Stomach (tissue), 9 donors: ENCODE results near the gene MEAK7. TPM values are rescaled to one million over a fixed set of nuclear protein-coding genes. Genes with fewer than 3 reads are reported as not detected.

ENCODE experiments used
- DNase-seq, 2 donors: peaks; one replicate each; pipeline versions ENCODE4 v3.0.0 to v3.0.0-alpha.2; 2013 to 2019
- H3K27ac ChIP-seq, 5 donors: fragments of 200-600 bp in 4 of 5; sonication (generic) in 4 of 5; one replicate each; pipeline ENCODE4 v1.5.1; 2013 to 2019; ENCODE audit warnings: mild to moderate bottlenecking in 1 of 5, moderate library complexity in 1 of 5
- H3K27me3 ChIP-seq, 3 donors: fragments of 200-600 bp; sonication (generic); one replicate each; pipeline ENCODE4 v1.5.1; 2017 to 2019; ENCODE audit warnings: mixed run types in 1 of 3
- H3K36me3 ChIP-seq, 4 donors: fragments of 200-600 bp; sonication (generic); 1 replicate in 3 of 4; 2 replicates in 1 of 4; pipeline ENCODE4 v1.5.1; 2016 to 2019
- H3K4me1 ChIP-seq, 4 donors: fragments of 200-600 bp; sonication (generic); one replicate each; pipeline ENCODE4 v1.5.1; 2016 to 2019
- H3K4me3 ChIP-seq, 4 donors: fragments of 200-600 bp; sonication (generic) in 3 of 4; one replicate each; pipeline ENCODE4 v1.5.1; 2016 to 2019; ENCODE audit warnings: mild to moderate bottlenecking in 1 of 4
- H3K9me3 ChIP-seq, 4 donors: fragments of 200-600 bp; sonication (generic); one replicate each; pipeline ENCODE4 v1.5.1; 2016 to 2019
- CTCF ChIP-seq, 7 experiments: fragments of 450-650 bp in 4 of 7; fragments of 200-600 bp in 3 of 7; sonication (generic) in 3 of 7; IDR thresholded peaks; one replicate each; pipeline ENCODE4 v1.5.1; 2016 to 2019; ENCODE audit warnings: antibody characterized with exemption in 7 of 7, control low read depth in 2 of 7, mild to moderate bottlenecking in 1 of 7
- EP300 ChIP-seq: sonication (generic); formaldehyde crosslinking; IDR thresholded peaks from one replicate; pipeline ENCODE4 v1.6.1; 2017; ENCODE audit warnings: antibody characterized with exemption
- POLR2A ChIP-seq, 4 donors: fragments of 450-650 bp; IDR thresholded peaks; one replicate each; pipeline ENCODE4 v1.6.1; 2016; ENCODE audit warnings: antibody characterized with exemption in 4 of 4, control low read depth in 2 of 4, mild to moderate bottlenecking in 1 of 4, moderate library complexity in 1 of 4
- POLR2AphosphoS5 ChIP-seq, 3 donors: sonication (generic); formaldehyde crosslinking; IDR thresholded peaks; one replicate each; pipeline ENCODE4 v1.6.1; 2016; ENCODE audit warnings: antibody characterized with exemption in 3 of 3
- WGBS, 5 donors: extraction: QIAGEN DNeasy Blood & Tissue Kit in 3 of 5; methylation state at CpG; one replicate each; pipeline versions ENCODE4 v1.1.5 to v1.1.7; 2013 to 2018; 5-methylcytosine and 5-hydroxymethylcytosine counted together
- intact Hi-C: fragments of 100-400 bp; cut with DNase I; formaldehyde crosslinking; loops from one replicate; pipeline ENCODE4 v1.15.1; 2023; ENCODE audit warnings: low total_unique reads
- polyA plus RNA-seq, 3 donors: library from polyadenylated mRNA; stranded (reverse); fragments of 200-250 nt; gene quantifications; one replicate each; pipeline ENCODE4 v1.2.3, GENCODE V29; 2013
- total RNA-seq, 5 donors: library from RNA; depleted of rRNA; stranded (reverse); fragments of >200 nt; gene quantifications; one replicate each; pipeline versions ENCODE4 v1.1.0 to v1.2.3, GENCODE V29; 2014 to 2016
- donor health status: healthy with polysubstance abuse.
- donor health status: Bipolar disorder and iron deficiency.
- donor health status: healthy.

Gene MEAK7
- total and polyA plus RNA-seq, 8 donors = 3.9 to 21.1 (median 6.9) TPM

- 64 to 79% (median 73%) methylated on average over 6 of the region's 6 CpGs for whole genome bisulfite sequencing, 5 donors
- peaks cover 13 to 24% (median 21%) of the 10 kb centered on the region in 4 donors for H3K4me1 ChIP-seq
- no peak overlapping the region for H3K4me3 ChIP-seq
- H3K36me3 ChIP-seq = no peaks in the 10 kb centered on the region
- H3K9me3 ChIP-seq = no peaks in the 10 kb centered on the region
- TF ChIP-seq CTCF (IDR thresholded peaks at IDR 0.05) (no peak), POLR2A (IDR thresholded peaks at IDR 0.05) (no peak)
- H3K27me3 ChIP-seq = no peaks in the 10 kb centered on the region
- intact Hi-C loops = no loop called here
- H3K27ac ChIP-seq = no peak overlapping the region
- no peak for DNase-seq
Observed at GRCh38 chr16:84535408-84535807, 30.9 kb upstream of the MEAK7 start.

GRCh38 chr16:84534815-84535214, 30.4 kb upstream of the MEAK7 start:
- H3K36me3 ChIP-seq = no peaks in the 10 kb centered on the region
- peaks cover 13 to 24% (median 21%) of the 10 kb centered on the region in 4 donors for H3K4me1 ChIP-seq
- H3K27ac ChIP-seq = no peak overlapping the region
- peaks cover 0 to 5% (median 0%) of the 10 kb centered on the region in 4 donors for H3K9me3 ChIP-seq
- 91 to 94% (median 93%) methylated on average over 5 of the region's 5 CpGs for WGBS, 5 donors
- TF ChIP-seq CTCF (IDR thresholded peaks at IDR 0.05) (no peak), POLR2A (IDR thresholded peaks at IDR 0.05) (no peak), POLR2AphosphoS5 (IDR thresholded peaks at IDR 0.05) (no peak), EP300 (no peak)
- H3K27me3 ChIP-seq = no peaks in the 10 kb centered on the region
- H3K4me3 ChIP-seq = no peak overlapping the region
- no peak for DNase-seq
- intact Hi-C loops = no loop called here

GRCh38 chr16:84532855-84533486, 28.5 kb upstream of the MEAK7 start:
- intact Hi-C loops = no loop called here
- Histone ChIP-seq H3K27me3 (no peaks in the 10 kb centered on the region), H3K4me3 (no peak overlapping the region), H3K27ac (peak overlapping the region; percentile 44 to 80 (median 73)), H3K36me3 (no peaks in the 10 kb centered on the region), H3K4me1 (peaks cover 13 to 28% (median 25%) of the 10 kb centered on the region in 4 donors), H3K9me3 (peaks cover 0 to 10% (median 0%) of the 10 kb centered on the region in 4 donors)
- WGBS, 5 donors = 61 to 80% (median 69%) methylated on average over 11 of the region's 11 CpGs
- TF ChIP-seq POLR2A (IDR thresholded peaks at IDR 0.05) (no peak), CTCF (IDR thresholded peaks at IDR 0.05) (no peak), EP300 (no peak), POLR2AphosphoS5 (IDR thresholded peaks at IDR 0.05) (peak in 1 of 3 donors; percentile 14)
- no peak for DNase-seq

- TF ChIP-seq POLR2AphosphoS5 (IDR thresholded peaks at IDR 0.05) = peak; percentile 35 to 70 (median 52)
- TF ChIP-seq EP300 = no peak
- no peak overlapping the region for H3K4me3 ChIP-seq
- H3K27me3 ChIP-seq = no peaks in the 10 kb centered on the region
- peak in 1 of 2 donors; percentile 83 for DNase-seq
- no peaks in the 10 kb centered on the region for H3K36me3 ChIP-seq
- peaks cover 0 to 10% (median 0%) of the 10 kb centered on the region in 4 donors for H3K9me3 ChIP-seq
- H3K4me1 ChIP-seq = peaks cover 18 to 34% (median 32%) of the 10 kb centered on the region in 4 donors
- 28 to 59% (median 47%) methylated on average over 10 of the region's 10 CpGs for WGBS, 5 donors
- H3K27ac ChIP-seq = peak overlapping the region; percentile 65 to 80 (median 73)
- intact Hi-C loops = no loop called here
Observed at GRCh38 chr16:84532291-84532724, 27.8 kb upstream of the MEAK7 start.

- peak overlapping the region in 4 of 5 donors; percentile 65 to 80 (median 74) for H3K27ac ChIP-seq
- TF ChIP-seq EP300 (no peak), POLR2A (IDR thresholded peaks at IDR 0.05) (no peak), POLR2AphosphoS5 (IDR thresholded peaks at IDR 0.05) (no peak), CTCF (IDR thresholded peaks at IDR 0.05) (no peak)
- WGBS, 5 donors = 71 to 83% (median 74%) methylated on average over 9 of the region's 9 CpGs
- no peak overlapping the region for H3K4me3 ChIP-seq
- intact Hi-C loops = no loop called here
- DNase-seq = no peak
- H3K27me3 ChIP-seq = no peaks in the 10 kb centered on the region
- H3K36me3 ChIP-seq = no peaks in the 10 kb centered on the region
- peaks cover 0 to 10% (median 0%) of the 10 kb centered on the region in 4 donors for H3K9me3 ChIP-seq
- peaks cover 24 to 40% (median 37%) of the 10 kb centered on the region in 4 donors for H3K4me1 ChIP-seq
Observed at GRCh38 chr16:84531671-84532111, 27.2 kb upstream of the MEAK7 start.
